ENCODE data around the gene KPRP.

KPRP gene, protein sequence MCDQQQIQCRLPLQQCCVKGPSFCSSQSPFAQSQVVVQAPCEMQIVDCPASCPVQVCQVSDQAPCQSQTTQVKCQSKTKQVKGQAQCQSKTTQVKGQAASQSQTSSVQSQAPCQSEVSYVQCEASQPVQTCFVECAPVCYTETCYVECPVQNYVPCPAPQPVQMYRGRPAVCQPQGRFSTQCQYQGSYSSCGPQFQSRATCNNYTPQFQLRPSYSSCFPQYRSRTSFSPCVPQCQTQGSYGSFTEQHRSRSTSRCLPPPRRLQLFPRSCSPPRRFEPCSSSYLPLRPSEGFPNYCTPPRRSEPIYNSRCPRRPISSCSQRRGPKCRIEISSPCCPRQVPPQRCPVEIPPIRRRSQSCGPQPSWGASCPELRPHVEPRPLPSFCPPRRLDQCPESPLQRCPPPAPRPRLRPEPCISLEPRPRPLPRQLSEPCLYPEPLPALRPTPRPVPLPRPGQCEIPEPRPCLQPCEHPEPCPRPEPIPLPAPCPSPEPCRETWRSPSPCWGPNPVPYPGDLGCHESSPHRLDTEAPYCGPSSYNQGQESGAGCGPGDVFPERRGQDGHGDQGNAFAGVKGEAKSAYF

GRCh38 chr1:152757747-152758146, at the start of gene KPRP:
TSS of gene KPRP (plus strand) at chr1:152758025. CDS start at chr1:152759589, 1,564 bp downstream.
- no peak for DNase-seq (ENCODE audit: low spot score)

DNA sequence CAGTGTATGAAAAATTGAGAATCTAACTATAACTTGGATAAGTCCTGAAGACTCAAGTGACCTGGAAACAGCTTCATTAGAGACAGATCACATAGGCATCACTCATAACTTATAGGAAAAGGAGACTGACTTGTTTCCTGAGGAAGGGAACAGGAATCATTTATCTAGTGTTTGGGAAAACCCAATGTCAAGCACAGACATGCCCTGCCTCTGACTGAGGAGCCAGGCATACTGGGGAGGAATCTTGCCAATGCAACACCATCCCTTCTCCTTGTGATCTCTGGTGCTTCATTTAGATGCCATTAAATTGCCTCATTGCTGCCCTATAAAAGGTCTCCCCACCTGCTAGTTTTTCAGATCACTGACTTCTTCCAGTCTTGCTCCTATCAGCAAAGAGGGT, 39.6 kb upstream of the KPRP start:
- no peak for DNase-seq (ENCODE audit: low spot score)

- DNase-seq (ENCODE audit: low spot score), result no peak
These were observed 32.6 kb upstream of the KPRP start for GRCh38 chr1:152725261-152725660.

DNA sequence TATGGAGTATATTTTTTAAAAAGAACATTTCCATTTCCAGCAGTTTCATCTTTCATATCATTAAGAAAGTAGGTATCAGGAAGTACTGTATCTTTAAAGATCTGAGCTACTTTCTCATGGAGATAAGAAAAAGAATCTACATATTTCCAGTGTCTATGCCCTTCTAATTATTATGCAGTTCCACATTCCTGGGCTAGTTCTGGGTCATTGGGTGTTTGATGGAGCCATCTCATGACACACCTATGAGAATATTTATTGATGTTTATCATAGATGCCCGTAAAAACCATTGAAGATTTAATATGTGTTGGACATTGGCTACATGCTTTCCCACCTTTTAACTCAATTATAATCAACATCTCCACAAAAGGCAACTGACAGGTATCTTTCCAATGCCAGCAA, 28.8 kb upstream of the KPRP start:
- no peak for DNase-seq (ENCODE audit: low spot score)

DNA sequence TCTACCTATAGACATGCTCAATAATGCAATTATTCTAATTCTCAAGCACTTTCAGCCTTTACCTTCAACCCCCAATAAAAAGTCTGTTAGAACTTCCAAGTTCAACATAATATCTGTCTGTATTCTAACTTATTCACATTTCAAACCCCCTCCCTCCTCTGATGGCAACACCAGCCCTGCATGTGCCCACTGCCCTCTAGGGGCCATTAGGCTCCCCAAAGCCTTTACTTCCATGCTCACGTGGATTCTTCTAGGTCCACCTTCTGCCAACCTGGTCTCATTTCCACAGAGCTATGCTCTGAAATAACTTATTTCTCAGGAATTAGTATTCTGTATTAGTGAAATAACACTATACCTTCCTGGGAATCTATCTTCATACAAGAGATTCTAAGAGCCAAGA, 22.2 kb upstream of the KPRP start:
- DNase-seq (ENCODE audit: low spot score), result no peak

GRCh38 chr1:152737997-152738396, 19.8 kb upstream of the KPRP start:
- DNase-seq (ENCODE audit: low spot score), result no peak

DNA sequence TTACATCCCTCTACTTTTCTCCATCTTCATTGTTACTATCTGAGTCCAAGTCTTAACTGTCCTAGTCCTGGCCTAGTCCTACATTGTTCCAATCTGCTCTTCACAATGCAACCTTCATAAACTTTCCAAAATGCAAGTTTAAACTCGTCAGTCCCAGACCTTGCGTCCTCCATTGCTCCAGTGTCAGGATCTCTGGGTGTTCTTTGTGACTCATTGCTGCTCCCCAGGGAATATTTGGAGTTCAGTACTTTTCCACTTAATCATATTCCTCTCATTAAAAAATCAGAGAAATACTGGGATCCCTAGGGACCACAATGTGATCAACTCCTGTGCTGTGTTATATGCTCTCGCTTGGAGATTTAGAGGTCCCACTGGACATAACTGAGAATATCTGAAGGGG, 18.0 kb upstream of the KPRP start:
- DNase-seq (ENCODE audit: low spot score), result no peak

DNA sequence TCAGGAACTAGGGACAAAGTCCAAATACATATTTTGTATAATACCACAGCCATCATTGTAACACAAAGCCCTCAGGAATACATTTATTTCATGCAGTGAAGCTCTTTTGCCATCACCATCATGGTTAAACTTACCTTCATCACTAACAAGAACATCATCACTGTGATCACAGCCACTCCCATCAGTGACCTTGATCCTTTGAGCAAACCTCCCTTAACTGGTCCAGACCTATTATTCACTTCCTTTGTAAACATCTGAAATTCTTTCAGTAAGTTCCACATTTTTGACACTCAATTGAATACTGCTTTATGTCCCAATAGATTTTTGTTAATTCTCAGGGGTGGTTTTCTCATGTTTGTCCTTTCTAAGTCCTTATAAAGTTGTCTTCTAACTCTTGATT, 16.2 kb upstream of the KPRP start:
- DNase-seq (ENCODE audit: low spot score), result no peak

- no peak for DNase-seq (ENCODE audit: low spot score)
These were observed 14.3 kb upstream of the KPRP start for GRCh38 chr1:152743371-152744145.

- DNase-seq (ENCODE audit: low spot score), result no peak
These were observed 12.5 kb upstream of the KPRP start for GRCh38 chr1:152745289-152745704.

GRCh38 chr1:152745765-152746444, 11.9 kb upstream of the KPRP start:
- DNase-seq (ENCODE audit: low spot score), result no peak

- DNase-seq (ENCODE audit: low spot score), result no peak
These were observed 10.0 kb upstream of the KPRP start for GRCh38 chr1:152747831-152748230.

GRCh38 chr1:152752225-152752624, 5.6 kb upstream of the KPRP start:
- no peak for DNase-seq (ENCODE audit: low spot score)

DNA sequence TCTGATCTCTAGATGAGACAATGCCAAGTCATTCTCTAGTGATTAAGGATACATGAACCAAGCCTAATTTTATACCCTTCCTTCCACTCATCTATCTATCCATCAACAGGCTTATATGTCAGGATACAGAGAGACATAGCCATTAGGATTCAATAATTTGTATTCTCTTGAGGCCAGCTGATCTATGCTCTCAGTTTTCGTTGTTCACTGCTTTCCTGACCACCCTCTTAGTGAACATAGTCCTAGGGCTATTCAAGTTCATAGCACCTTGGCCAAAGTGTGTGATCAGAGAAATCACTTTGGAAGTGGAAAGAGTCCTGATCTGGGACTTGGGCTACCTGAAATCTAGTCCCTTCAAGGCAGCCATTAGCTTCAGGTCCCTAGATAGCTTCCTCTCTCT, 4.2 kb upstream of the KPRP start:
- DNase-seq (ENCODE audit: low spot score), result no peak

DNA sequence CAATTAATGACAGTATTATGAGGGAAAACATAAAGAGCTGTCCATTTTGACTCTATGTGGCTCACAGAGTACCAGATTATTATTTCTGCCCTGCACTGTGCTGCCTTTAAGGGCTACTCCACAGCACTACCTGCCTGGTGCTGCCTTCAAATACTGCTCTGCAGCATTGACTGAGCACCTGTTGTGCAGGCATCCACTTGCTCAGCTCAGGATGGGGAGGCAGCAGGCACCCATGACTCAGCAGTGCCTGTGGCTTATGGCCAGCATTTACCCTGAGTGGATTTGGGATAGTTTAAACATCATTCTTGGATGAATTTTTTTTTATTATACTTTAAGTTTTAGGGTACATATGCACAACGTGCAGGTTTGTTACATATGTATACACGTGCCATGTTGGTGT, 953 bp upstream of the KPRP start:
- no peak for DNase-seq (ENCODE audit: low spot score)

DNA sequence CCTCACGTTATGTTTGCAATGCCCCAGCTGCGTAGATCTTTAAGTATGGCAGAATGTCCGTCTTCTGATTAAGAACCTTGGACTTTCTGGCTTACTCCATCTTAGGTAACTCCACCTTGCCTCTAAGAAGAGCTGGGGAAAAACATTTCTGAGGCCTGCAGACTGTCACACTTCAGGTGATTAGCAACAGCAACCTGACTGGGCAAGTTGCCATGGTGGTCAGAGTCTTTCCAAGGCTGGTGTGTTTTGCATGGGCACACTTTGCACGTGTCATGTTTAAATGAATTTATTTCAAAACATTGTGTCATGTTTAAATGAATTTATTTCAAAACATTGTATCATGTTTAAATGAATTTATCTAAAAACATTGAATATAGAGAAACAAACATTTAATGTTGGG, 811 bp downstream of the KPRP start:
- DNase-seq (ENCODE audit: low spot score), result no peak

DNA sequence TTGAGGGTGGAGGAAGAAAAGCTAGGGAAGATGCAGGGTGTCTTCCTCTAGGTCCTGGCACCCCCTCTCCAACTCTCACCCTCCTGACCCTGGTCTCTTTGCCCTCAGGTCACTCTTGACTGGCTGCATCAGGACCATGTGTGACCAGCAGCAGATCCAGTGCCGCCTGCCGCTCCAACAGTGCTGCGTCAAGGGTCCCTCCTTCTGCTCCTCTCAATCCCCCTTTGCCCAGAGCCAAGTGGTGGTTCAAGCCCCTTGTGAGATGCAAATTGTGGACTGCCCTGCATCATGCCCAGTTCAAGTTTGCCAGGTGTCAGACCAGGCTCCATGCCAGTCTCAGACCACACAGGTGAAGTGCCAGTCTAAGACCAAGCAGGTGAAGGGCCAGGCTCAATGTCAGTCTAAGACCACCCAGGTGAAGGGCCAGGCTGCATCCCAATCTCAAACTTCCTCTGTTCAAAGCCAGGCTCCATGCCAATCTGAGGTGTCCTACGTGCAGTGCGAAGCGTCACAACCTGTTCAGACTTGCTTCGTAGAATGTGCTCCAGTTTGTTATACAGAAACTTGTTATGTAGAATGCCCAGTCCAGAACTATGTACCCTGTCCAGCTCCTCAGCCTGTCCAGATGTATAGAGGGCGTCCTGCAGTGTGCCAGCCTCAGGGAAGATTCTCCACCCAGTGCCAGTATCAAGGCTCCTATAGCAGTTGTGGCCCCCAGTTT, 1.8 kb downstream of the KPRP start:
- no peak for DNase-seq (ENCODE audit: low spot score)

DNA sequence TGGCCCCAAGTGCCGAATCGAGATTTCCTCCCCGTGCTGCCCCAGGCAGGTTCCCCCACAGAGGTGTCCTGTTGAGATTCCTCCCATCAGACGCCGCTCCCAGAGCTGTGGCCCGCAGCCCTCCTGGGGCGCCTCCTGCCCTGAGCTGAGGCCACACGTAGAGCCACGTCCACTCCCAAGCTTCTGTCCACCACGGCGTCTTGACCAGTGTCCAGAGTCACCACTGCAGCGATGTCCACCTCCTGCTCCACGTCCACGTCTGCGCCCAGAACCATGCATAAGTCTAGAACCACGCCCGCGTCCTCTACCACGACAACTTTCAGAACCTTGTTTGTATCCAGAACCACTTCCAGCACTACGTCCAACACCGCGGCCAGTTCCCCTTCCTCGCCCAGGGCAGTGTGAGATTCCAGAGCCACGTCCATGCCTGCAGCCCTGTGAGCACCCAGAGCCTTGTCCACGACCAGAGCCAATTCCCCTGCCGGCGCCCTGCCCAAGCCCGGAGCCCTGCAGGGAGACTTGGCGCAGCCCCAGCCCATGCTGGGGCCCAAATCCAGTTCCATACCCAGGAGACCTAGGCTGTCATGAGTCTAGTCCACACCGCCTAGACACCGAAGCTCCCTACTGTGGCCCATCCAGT, 2.8 kb downstream of the KPRP start:
- DNase-seq (ENCODE audit: low spot score), result no peak

GRCh38 chr1:152761609-152762213, 3.9 kb downstream of the KPRP start:
- no peak for DNase-seq (ENCODE audit: low spot score)

DNA sequence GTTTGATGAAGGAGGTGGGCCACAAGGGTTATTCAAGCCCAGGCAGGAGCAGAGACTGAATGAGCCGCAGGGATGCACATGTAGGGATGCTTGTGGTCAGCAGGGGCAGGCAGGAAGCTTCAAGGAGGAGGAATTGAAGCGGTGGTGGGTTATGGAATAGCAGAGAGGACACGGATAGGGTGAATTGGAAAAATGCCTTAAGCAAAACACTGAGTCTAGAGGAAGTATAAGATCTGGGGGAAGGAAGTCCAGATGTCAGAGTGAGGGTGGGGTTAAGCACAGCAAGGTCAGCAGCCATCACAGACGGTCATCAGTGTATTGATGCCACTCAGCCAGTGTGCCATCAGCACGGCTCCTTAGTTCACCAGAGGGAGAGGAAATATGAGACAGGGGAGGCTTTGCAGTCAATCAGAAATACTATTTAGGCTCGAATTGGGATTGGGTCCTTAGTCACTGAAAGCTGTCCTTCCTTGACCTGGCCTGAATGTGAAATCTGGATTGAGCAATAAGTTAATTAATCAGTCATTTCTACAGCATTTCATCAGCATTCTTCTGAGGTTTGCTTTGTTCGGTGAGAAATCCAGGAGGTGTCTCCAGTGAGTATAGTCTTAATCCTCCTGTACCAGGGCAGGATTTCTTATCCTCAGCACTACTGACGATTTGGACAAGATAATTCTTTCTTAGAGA, 11.2 kb downstream of the KPRP start:
- DNase-seq (ENCODE audit: low spot score), result no peak
